KMS-11 (cell line): ENCODE results near the gene HSPA12B.
A peak's percentile ranks its signal among the peaks of the same experiment; 100 is the strongest.

Experiments used
- H2AFZ ChIP-seq: fragments of 200-600 bp; sonication (generic); 2 replicates; pipeline ENCODE4 v1.6.1; 2016; ENCODE audit warnings: antibody characterized with exemption, mixed run types, low read depth
- H3K27ac ChIP-seq: fragments of 200-600 bp; sonication (generic); 2 replicates; pipeline ENCODE4 v1.6.1; 2016; ENCODE audit warnings: mild to moderate bottlenecking, mixed run types
- H3K27me3 ChIP-seq: fragments of 200-600 bp; sonication (generic); 2 replicates; pipeline ENCODE4 v1.6.1; 2017; ENCODE audit warnings: mild to moderate bottlenecking, low read depth, mixed run types, moderate library complexity; ENCODE audit not compliant: insufficient read depth
- H3K36me3 ChIP-seq: fragments of 200-600 bp; sonication (generic); 2 replicates; pipeline ENCODE4 v1.6.1; 2017; ENCODE audit warnings: mild to moderate bottlenecking, mixed run types; ENCODE audit not compliant: insufficient read depth
- H3K4me1 ChIP-seq: fragments of 200-600 bp; sonication (generic); 2 replicates; pipeline ENCODE4 v1.6.1; 2016; ENCODE audit warnings: mild to moderate bottlenecking, low read depth, mixed run types; ENCODE audit not compliant: poor library complexity, severe bottlenecking
- H3K4me2 ChIP-seq: fragments of 200-600 bp; sonication (generic); 2 replicates; pipeline ENCODE4 v1.7.0; 2016; ENCODE audit warnings: mild to moderate bottlenecking, mixed run types
- H3K4me3 ChIP-seq: fragments of 200-600 bp; sonication (generic); IDR thresholded peaks from 2 replicates; pipeline ENCODE4 v1.6.1; 2017; ENCODE audit warnings: low read depth, low read length, mixed read lengths; ENCODE audit not compliant: insufficient read depth
- H3K79me2 ChIP-seq: fragments of 200-600 bp; sonication (generic); 2 replicates; pipeline ENCODE4 v1.6.1; 2016; ENCODE audit warnings: low read depth, mixed run types; ENCODE audit not compliant: insufficient read depth
- H3K9ac ChIP-seq: fragments of 200-600 bp; sonication (generic); 2 replicates; pipeline ENCODE4 v1.6.1; 2016; ENCODE audit warnings: mild to moderate bottlenecking, mixed run types
- H4K20me1 ChIP-seq: fragments of 200-600 bp; sonication (generic); 2 replicates; pipeline ENCODE4 v1.6.1; 2016; ENCODE audit warnings: mild to moderate bottlenecking, mixed run types; ENCODE audit not compliant: insufficient read depth
- TF ChIP-seq, protein P1 (sequence below): fragments of 200-600 bp; sonication (generic); conservative IDR thresholded peaks from 2 replicates; pipeline ENCODE4 v1.6.1; 2017; ENCODE audit warnings: low read depth, mild to moderate bottlenecking, antibody characterized with exemption, low read length, moderate library complexity, mixed read lengths

HSPA12B gene

DNA sequence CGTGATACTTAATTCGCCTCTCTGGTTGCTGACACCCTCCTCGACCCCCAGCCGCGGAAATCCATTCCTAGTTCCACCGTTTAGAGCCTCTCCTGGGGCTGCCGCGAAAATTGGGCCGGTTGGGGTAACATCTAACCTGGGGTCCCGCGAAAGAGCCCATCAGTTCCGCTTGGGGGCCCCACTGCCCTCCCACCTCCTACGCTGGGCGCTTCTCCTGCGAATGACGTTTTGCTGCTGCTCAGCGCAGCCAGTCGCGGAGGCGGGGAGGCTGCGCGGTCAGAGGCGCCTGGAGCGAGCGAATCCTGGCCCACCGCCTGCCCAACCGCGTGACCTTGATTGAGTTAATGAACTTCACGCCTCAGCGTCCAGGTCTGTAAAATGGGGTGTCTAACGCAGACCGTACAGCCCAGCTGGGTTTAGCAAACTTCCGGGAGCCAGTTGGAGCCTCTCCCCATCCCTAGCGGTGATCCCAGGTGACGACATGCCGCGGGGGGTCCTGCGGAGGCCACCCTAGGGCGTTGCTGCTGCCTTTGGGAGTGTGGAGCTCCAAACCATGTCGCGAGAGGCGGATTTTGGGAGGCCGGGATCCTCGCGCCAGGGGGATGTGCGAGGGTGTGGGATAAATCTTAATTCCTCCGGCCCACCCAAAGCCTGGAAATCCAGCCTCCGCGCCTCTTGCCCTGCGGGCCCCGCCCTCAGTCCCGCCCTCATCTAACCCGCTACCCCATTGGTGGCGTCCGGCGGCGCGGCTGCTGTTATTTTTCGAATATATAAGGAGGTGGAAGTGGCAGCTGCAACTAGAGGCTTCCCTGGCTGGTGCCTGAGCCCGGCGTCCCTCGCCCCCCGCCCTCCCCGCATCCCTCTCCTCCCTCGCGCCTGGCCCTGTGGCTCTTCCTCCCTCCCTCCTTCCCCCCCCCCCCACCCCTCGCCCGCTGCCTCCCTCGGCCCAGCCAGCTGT is 63.3 kb downstream of the HSPA12B start, which contains the start of gene CDC25B:
Gene CDC25B, plus strand, starts transcription at position 800 of the 958 bp plus-strand sequence. CDS start 222 bp downstream, outside the sequence.
- H2AFZ ChIP-seq: peak within 1 kb of the TSS; percentile 79
- peaks cover 7% of the 10 kb centered on the region; the same call in 1 of the 2 replicates for H3K79me2 ChIP-seq
- H3K36me3 ChIP-seq: no peaks in the 10 kb centered on the region
- H3K27ac ChIP-seq: peak within 1 kb of the TSS; percentile 59
- H3K4me3 ChIP-seq: no peak within 1 kb of the TSS
- peak within 1 kb of the TSS; percentile 95 for H3K4me2 ChIP-seq
- peaks cover 18% of the 10 kb centered on the region for H3K4me1 ChIP-seq
- H3K9ac ChIP-seq: peak within 1 kb of the TSS; percentile 71
- H3K27me3 ChIP-seq: no peaks in the 10 kb centered on the region
- no peaks in the 10 kb centered on the region for H4K20me1 ChIP-seq
- TF ChIP-seq, protein P1, sequence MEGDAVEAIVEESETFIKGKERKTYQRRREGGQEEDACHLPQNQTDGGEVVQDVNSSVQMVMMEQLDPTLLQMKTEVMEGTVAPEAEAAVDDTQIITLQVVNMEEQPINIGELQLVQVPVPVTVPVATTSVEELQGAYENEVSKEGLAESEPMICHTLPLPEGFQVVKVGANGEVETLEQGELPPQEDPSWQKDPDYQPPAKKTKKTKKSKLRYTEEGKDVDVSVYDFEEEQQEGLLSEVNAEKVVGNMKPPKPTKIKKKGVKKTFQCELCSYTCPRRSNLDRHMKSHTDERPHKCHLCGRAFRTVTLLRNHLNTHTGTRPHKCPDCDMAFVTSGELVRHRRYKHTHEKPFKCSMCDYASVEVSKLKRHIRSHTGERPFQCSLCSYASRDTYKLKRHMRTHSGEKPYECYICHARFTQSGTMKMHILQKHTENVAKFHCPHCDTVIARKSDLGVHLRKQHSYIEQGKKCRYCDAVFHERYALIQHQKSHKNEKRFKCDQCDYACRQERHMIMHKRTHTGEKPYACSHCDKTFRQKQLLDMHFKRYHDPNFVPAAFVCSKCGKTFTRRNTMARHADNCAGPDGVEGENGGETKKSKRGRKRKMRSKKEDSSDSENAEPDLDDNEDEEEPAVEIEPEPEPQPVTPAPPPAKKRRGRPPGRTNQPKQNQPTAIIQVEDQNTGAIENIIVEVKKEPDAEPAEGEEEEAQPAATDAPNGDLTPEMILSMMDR: peak; percentile 28; the same call in 1 of the 2 replicates

- H3K4me1 ChIP-seq: peaks cover 18% of the 10 kb centered on the region
- 0 out of 2 replicates have a peak overlapping the region, but pooled peaks have one; percentile 10 for H2AFZ ChIP-seq
- H3K27ac ChIP-seq: peak overlapping the region; percentile 38; the same call in 1 of the 2 replicates
- no peak overlapping the region for H3K4me3 ChIP-seq
- H3K4me2 ChIP-seq: peak overlapping the region; percentile 95
- no peaks in the 10 kb centered on the region for H3K27me3 ChIP-seq
- H3K79me2 ChIP-seq: peaks cover 7% of the 10 kb centered on the region; the same call in 1 of the 2 replicates
- no peaks in the 10 kb centered on the region for H4K20me1 ChIP-seq
- no peaks in the 10 kb centered on the region for H3K36me3 ChIP-seq
- H3K9ac ChIP-seq: peak overlapping the region; percentile 53; the same call in 1 of the 2 replicates
- TF ChIP-seq, protein P1: no peak
These were observed 64.2 kb downstream of the HSPA12B start for GRCh38 chr20:3796477-3797225.

GRCh38 chr20:3797226-3797545 is 64.7 kb downstream of the HSPA12B start:
- TF ChIP-seq, protein P1: no peak
- Histone ChIP-seq H3K4me1 (peaks cover 18% of the 10 kb centered on the region), H3K79me2 (peaks cover 7% of the 10 kb centered on the region; the same call in 1 of the 2 replicates)

DNA sequence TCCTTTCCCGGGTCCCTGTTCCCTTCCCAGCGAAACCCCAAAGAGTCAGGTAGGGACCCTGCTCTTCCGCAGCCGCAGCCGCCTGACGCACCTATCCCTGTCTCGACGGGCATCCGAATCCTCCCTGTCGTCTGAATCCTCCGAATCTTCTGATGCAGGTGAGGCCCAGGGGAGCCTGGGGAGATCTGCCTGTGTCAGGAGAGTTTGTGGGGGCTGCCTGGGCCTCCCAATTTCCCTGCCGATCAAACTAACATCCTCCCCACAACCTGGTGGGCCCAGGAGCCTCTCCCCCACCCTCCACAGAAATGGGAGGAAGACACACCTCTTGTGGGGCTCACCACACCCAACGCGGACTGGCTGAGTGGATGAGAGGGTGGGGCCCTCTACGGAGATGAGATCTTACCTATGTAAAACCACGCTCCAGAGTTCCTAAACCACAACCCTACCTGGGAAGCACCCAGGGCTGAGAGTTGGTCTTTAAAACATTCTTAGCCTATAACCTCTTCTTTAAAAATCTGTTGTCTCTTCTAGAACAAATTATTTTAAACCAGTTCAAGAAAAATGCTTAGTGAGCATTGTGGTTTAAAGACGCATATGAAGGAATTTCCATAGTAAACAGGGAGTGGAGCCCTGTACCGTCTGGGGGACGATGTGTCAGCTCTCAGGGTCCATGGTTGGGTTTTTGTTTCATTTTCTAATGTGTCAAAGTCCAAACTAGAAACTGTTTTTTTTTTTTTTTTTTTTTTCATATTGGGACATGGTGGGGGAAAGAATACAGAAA is 65.3 kb downstream of the HSPA12B start:
- Histone ChIP-seq H3K9ac (peak overlapping the region; percentile 53; the same call in 1 of the 2 replicates), H3K36me3 (no peaks in the 10 kb centered on the region), H3K79me2 (peaks cover 7% of the 10 kb centered on the region; the same call in 1 of the 2 replicates), H3K27me3 (no peaks in the 10 kb centered on the region), H2AFZ (peak overlapping the region; percentile 26; the same call in 1 of the 2 replicates), H4K20me1 (no peaks in the 10 kb centered on the region), H3K27ac (peak overlapping the region; percentile 38), H3K4me2 (peak overlapping the region; percentile 95), H3K4me1 (peaks cover 18% of the 10 kb centered on the region), H3K4me3 (no peak overlapping the region)
- TF ChIP-seq, protein P1: no peak

More at GRCh38 chr20:3797226-3797545, 64.7 kb downstream of the HSPA12B start:
- Histone ChIP-seq H3K4me3 (no peak overlapping the region), H3K36me3 (no peaks in the 10 kb centered on the region), H3K27me3 (no peaks in the 10 kb centered on the region), H3K27ac (peak overlapping the region; percentile 38), H3K4me2 (peak overlapping the region; percentile 95), H4K20me1 (no peaks in the 10 kb centered on the region), H3K9ac (peak overlapping the region; percentile 53; the same call in 1 of the 2 replicates), H2AFZ (no peak overlapping the region)
